ENCODE results near the gene FAIM2.

Gene FAIM2

DNA sequence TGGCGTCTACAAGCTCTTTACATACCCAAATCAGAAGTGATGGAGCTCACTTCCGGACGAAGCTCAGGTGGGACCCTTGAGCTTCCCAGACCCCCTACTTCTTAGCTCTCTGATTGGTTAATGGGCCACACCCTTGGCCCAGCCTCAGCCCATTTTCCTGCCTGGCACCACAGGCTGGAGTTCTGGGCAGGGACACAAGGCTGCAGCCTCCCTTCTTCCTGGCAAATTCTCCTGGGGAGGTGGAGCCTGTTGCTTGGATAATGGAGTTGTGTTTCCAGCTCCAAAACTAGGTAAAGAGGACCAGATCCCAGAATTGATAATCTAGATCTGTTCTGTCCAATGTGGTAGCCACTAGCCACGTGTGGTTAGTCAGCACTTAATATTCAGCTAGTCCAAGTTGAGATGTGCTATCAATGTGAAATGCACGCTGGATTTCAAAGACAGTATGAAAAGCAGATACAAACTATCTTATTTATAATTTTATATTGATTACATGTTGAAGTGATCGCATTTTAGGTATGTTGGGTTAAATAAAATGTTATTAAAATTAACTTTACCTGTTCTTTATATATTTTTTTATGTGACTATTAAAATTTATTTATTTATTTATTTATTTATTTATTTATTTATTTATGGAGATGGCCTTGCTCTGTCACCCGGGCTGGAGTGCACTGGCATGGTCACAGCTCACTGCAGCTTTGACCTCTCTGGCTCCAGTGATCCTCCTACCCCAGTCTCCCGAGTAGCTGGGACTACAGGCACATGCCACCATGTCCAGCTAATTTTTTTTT lies 12.6 kb upstream of the FAIM2 start:
- DNase-seq, result no peak

DNA sequence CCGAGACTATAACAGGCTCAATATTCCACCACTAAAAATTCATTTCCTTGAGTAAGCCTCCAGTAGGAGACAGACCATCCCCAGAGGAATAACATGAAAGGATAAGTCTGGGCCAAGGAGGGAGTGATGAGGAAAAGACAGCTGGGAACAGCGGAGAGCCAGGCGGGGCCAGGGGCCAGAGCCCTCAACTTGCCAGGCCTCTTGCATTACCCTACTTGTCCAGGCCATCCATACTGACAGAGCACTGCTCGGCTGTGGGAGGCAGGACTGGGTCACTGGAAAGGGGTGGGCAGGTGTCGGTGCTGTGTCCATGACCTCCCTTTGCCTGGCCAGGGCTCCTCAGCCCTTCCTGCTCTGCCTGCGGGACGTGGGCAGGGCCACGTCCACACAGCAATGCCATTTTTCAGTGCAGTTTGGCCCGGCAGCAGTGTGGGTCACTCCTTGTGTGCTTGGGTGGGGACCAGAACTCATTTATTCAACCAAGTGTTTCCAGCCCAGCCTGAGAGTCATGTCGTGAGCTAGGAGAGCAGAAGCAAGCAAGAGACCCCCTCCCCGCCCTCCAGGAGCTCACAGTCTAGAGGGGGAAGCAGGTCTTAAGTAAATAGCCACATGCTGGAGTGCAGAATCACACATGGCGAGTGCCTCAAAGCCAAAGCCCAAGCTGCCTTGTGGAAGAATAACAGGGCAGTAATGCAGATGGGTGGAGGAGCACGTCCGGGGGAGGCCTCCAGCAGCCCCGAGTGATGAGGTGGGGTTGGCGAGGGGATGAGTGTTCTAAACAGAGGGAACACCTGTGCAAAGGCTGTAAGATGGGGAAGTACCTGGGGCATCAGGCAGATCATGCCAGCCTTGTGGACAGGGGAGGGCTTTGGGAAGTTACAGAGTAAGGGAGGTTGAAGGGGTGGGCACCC lies 8.9 kb upstream of the FAIM2 start:
- DNase-seq, result no peak

DNA sequence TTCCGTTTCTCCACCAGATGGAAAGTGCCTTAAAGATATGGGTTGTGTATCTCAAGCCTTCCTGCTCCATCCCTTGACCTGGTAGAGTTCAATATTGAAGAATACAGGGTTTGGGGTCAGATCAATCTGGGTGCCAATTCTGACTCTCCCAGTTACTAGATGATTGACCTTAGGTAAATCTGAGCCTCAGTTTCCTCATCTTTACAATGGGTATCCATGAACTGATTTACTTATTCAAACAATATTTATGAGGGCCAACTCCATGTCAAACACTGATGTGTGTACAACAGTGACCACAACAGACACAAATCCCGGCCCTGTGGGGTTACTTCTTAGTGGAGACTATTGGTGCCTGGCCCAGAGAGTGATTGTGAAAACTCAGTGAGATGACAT lies 7.5 kb upstream of the FAIM2 start:
- DNase-seq, result no peak

DNA sequence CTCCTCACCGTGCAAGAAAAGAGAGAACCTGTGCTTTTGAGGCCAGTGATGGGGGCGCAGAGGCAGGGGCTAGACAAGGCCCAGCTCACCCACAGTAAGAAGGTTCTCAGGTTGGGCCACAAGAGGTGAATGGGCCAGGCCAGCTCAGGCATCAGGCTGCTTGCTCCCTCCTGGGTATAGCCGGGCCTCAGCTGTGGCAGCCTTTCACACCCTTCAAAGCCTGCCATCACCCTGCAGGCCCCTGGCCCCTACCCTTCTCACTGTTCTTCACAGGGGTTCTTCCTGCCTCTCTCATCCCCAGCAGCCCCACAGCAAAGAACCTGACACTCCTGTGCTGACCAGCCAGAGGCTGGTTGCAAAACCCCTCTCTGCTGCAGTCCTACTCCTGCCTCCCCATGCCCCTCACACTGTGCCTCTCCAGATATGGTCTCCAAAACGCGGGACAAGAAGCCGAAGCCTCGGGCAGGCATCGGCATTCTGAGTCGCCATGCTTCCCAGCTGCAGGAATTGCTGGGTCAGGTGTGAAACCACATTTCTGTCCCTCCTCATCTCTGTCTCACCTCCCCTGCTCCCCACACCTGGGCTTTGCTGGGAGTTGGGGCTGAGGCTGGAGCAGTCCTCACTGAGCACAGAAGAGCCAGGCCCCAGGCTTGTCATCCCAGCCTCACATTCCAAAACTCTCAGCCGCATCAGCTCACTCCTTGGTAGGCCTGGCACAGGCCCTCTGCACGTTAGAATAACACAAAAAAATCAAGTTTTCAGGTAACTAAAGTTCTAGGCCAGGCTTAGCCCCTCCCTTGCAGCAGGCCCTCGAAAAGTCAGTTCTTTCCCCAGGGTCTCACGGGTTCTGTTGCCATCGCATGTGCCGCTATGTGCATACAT lies 6.9 kb upstream of the FAIM2 start:
- DNase-seq, result no peak

GRCh38 chr12:49909826-49910225 lies 6.1 kb upstream of the FAIM2 start:
- DNase-seq, result no peak

DNA sequence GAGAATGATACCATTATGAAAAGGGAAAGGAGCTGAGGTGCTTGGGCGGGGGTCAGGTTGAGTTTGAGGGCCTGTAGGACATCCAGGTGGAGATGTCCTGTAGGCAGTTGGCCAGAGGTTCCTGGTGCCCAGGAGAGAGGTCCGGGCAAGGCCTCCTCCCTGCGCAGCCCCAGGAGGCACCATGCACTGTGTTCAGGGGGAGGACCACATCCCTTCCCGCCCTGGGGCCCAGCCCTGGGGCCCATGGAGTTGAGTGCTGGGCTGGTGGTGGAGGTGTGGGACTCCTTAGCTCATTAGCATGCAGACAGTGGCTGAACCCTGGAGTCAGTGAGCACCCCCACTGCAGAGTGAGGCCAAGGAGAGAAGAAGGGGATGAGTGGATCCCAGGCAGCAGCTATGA lies 5.7 kb upstream of the FAIM2 start:
- no peak for DNase-seq

GRCh38 chr12:49907352-49907751 lies 3.7 kb upstream of the FAIM2 start:
- no peak for DNase-seq

- no peak for DNase-seq
Measured at GRCh38 chr12:49905718-49906314, 2.1 kb upstream of the FAIM2 start.

GRCh38 chr12:49904601-49905000 lies 901 bp upstream of the FAIM2 start:
- DNase-seq, result no peak

DNA sequence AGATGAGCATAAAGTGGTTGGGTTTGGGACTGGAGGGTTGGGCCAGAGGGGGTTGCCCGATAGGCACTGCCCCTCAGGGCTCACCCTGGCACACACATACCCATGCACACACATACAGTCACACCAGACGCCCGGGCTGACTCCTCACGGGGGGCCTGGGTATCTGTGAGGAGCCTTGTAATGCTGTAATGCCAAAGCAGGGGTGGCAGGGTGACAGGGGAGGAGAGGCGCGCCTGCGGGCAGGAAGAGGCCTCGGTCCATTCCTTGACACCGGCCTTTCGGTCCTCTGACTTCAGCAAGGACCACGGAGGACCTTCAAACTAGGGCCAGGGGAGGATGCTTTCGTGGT lies 375 bp downstream of the FAIM2 start:
- DNase-seq, result no peak

GRCh38 chr12:49902399-49903350 lies 1.0 kb downstream of the FAIM2 start:
- no peak for DNase-seq

DNA sequence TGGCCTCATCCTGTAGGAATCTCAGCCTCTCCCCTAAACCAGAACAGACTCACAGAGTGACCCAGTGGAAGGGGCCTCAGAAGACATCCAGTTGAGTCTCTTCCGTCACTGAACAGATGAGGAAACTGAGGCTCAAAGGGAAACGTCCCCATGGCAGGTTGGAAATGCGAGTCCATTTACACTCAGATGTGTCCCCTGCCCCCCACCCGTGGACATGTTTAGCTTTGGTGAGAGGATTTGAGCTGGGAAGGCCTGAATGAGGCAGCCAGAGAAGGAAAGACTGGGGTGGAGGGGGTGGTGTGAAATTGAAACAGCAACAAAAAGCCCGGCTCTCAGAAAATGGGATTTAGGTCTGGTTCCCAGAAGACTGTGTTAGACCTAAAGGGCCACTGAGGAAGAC lies 1.7 kb downstream of the FAIM2 start:
- no peak for DNase-seq

DNA sequence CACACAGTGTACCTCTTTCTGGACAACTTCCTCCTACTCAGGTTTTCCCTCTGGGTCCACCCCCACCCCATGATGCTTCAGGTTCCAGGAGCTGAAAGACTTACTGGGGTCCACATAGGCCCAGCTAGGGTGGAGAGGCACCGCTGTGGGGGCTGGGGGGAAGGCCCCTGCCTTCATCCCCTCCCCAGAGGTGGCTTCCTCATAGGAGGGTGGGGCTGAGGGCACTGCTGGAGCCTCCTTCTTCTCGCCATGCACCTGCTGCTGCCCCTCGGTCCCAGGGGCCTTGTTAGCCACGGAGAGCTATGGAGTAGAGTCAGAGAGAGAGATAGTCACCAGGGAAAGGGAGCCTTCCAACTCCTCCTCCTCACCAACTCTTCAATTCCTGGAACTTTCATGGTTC lies 2.7 kb downstream of the FAIM2 start:
- no peak for DNase-seq

DNA sequence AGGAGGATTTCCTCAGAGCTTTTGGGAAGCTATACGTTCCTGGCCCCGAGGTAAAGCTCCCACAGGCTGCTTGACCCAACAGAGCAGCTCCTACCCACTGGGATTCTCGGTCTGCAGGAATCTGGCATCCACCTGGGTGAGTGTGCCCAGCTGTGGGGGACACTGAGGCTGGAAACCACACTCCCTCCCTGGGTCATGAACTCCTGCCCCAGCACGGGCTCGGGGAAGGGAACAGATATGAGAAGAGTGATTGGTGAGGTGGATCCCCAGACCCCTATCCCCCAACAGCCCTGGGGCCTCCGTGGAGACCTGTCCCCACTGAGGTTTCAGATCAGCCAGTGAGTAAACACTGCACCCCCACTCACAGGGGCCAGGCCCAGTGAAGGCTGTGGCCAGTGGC lies 3.3 kb downstream of the FAIM2 start:
- DNase-seq, result no peak

DNA sequence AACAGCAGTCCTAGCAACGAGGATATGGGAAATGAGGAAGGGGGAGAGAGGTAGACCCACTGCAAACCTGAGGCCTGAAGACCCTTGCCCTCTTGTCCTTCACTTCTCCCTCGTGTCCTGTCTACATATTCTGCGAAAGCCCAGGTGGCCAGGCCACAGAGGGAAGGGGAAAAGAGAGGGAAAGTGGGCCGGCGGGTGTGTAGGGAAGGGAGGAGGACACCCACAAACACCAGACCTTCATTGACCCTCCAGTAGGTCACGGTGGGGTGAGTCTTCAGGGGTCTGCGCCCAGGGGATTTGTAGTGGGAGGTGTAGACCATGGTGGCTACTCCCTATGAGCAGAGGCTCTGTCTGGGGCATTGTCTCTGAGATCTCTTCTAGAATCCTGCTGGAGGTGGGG lies 3.8 kb downstream of the FAIM2 start:
- DNase-seq, result no peak

- no peak for DNase-seq
Measured at GRCh38 chr12:49899286-49899843, 4.3 kb downstream of the FAIM2 start.

DNA sequence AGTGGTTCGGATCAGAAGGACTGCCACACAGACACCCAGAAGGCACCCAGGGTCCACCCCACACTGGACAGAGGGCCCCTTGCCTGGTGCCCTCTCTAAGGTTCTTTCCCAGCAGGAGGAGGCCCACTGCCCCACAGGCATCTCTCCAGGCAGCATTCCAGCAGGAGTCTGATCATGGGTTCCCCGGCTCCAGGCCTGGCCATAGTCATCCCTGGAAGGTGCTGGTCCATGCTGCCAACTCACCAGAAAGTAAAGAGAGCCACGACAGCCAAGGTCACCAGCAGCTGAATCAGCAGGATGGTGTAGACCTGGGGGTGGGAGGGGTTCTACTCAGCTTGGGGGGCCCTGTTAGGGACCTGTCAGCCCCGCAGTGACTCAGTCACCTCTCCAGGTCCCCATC lies 6.4 kb downstream of the FAIM2 start:
- no peak for DNase-seq

- no peak for DNase-seq
Measured at GRCh38 chr12:49895773-49896172, 7.9 kb downstream of the FAIM2 start.

- DNase-seq, result no peak
Measured at GRCh38 chr12:49894751-49895148, 8.9 kb downstream of the FAIM2 start.

DNA sequence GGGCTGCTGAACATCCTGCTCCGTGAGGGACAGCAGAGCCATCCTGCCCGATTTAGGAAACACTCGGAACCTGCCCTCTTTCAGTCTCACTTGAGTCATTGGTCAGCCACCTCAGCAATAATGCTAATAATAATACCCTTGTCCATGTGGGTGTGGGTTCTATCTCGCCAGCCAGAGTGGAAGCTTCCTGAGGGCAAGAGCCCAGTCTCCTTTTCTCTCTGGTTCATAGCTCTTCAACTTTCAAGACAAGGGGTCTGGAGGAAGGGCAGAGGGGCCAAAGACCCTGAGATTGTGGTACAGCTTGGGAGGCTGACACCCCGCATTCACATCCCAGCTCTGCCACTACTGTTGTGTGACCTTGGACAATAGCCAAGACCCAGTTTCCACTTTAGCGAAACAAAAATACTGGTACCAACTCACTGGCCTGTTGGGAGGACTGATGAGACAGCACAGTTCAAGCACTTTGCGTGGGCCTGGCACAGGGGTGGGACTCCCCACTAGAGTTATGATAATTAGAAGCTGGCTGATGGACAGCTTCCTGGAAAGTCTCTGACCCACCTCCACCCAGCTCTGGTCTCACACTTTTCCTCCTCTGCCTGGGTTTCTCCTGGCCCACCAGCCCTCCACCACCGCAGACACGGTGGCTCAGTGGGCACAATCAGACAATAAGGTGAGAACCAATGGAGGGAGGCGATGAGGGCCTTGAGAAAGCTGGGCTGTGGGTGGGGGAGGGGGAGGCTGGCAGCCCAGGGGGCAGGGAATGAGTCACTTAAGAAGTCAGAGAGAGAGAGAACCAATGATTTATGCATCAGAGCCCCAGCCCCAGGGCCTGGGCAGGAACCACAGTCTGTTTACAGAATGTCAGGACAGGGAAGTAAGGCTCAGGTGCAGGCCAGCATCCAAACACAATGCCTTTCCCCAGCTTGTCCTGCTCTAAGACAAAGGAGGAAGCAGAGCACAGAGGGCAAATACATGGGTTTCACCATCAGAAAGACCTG lies 9.6 kb downstream of the FAIM2 start:
- DNase-seq, result no peak

Data from SHP77 treated with DMSO at 0.1 percent for 48 hours (cell line).